HuH-7.5 (cell line): ENCODE results near the gene TMEM247.

Experiments used
- DNase-seq: peaks from one replicate; pipeline ENCODE4 v3.0.0; 2011; ENCODE audit warnings: low spot score

The TMEM247 gene

DNA sequence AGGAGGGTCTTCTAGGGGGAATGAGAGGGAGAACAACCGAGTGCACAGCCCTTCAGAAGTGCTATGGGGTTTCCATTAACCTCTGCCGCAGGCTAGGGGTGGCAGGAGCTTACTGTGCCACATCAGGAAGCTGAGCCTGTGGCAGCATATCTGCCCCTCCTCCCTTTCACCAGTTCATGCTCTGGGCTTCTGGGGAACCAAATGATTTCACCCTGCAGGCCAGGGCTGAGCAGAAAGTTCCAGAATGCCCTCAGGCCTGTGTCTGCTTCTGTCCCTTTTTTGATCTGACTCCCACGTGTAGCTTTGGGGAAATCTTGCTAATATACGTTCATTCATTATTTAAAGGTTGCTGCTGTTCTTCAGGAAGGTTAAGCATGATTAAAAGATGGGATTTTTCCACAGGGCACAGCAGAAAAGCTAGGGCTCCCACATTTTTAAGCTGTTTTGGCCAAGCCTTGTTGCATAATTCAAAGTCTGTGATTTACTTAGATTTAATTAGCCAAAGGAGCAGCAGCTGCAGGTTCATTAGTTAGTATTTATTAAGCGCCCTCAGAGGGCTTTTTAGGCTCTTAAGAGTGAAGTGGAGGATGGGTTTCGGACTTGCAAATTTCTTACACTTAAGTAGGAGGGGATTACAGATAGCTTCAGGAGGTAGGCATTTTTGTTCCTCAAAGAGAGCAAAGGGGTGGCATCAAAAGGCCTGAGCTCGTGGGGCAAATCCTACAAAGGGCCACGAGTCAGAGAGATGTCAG lies 10.2 kb downstream of the TMEM247 start:
- no peak for DNase-seq

DNA sequence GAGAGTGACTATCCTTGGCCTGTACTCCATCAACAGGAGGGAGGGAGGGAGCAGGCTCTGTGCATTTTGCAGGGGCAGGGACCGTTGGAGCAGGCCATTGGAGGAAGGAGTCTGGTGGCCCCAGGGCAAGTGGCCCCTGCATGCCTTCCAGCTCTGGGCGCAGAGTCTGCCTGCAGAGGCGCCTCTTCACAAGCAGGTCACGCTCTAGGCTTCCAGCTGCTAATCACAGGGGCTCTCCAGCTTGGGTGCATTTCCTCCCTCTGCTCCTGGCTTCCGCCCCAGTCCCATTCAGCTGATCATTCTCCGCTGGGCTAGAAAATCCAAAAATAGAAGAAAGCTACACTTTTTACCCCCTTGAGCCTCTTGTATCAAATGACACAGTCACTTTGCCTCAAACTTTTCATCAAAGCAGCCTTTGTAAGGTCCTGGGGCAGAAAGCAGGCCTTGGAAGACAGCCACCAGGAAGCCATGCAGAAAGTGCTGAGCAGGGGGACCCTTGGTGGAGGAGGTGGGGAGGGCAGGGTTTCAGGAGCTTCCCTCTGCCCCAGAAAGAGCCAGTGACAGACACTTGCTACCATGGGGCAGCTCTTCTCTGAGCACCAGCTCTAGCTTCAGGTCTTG lies 11.3 kb downstream of the TMEM247 start:
- DNase-seq: no peak

DNA sequence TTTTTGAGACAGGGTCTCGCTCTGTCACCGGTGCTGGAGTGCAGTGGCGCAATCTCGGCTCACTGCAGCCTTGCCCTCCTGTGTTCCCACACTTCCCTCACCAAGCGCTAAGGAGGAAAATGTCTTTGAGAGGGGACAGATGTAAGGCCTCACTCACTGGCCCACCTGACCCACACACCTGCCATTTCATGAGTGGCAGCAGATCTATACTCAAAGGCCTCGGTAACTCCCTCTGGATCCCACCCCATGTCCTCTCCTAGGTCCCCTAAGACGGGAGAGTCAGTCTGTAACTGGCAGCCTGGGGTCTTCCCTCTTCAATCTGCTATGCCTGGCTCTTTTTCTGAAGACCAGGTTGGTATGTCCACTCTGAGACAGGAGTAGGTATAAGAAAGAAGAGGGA lies 12.9 kb downstream of the TMEM247 start:
- no peak for DNase-seq

DNA sequence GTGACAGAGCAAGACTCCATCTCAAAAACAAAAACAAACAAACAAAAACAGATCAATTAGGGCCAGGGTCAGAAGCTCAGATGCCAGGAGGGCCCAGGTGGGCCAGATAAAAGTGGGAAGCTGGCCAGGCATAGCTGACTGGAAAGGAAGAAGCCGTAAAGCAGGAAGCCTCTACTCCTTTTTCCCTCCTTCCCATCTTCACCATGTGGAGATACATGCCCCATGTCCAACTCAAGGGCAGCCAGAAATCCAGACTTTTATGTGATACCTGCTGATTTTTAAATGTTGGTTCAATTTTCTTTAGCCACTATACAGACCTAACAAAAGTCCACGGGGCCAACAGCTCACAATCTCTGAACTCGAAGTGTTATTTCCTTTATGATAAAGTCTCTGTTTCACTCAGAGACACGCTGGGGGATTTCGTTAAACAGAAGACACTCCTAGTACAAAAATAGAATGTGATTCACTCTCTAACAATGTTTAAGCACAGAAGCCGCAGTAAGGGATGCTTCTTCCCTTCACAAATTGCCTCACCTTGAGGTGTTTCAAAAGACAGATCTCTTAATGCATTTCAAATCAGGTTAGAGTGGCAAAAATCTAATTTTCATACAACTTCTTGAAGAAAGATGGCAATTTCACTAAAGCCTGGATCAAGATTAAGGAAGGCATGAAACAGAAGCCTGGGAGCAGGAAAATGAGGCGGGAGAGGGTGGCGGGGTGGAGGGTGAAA lies 14.0 kb downstream of the TMEM247 start:
- DNase-seq: no peak

DNA sequence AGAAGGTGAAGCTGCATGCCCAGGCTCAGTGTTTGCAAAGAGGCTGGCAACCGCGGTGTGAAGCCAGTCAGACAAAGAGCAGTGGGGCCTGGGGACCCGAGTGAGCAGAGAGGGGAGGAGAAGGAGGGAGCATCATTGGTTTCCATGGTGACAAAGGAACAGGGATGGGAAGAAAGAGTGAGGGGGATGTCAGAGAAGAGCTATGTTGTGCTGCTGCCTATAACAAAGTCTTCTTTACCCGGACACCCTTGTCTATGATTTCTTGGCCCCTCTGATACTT lies 14.5 kb downstream of the TMEM247 start:
- DNase-seq: no peak

DNA sequence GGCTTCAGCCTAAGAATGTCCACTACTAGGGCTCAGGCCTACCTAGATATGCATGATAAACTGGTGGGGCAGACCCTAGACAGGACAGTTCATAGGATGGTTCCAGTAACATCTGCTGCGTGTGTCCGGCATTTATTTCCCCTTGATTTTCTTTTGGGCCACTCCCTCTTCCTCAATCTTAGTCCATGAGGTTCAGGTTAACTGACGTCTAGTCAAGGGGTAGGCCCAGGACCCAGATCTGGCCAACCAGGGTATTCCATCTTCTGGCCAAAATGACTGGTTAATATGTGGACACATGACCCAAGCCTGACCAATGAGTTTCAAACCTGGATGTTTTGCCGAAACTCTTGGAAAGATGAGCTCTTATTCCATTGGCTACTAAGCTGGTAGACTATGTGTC lies 15.2 kb downstream of the TMEM247 start:
- DNase-seq: no peak

DNA sequence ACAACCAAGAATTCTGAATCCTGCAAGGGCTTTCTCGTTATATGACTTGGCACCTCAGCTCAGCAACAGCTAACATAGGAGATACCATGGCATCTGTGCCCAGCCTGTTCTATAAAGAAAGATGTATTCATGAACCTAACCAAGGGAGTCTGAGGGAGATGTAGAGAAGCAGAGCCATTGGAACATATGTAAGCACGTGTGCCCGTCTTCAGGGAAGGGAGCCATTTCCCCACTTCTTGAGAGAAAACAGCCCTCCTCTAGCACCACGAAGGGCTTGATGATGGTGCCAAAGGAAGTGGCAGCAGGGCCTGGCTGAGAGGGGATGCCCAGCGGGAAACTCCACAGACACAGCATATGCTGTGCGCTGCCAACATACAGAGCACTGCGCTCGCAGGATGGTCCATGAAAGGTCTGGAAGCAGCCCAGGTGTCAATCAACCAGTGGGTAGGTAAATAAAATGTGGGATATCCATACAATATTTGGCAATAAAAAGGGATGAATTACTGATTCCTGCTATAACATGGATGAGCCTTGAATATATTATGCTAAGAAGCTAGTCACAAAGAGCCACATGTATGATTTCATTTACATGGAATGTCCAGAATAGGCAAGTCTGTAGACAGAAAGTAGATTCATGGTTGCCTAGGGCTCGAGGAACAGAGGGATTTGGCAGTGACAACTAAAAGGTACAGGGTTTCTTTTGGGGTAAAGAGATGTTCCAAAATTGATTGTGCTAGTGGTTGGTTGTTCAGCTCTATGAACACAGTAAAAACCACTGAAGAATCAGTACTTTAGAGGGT lies 16.1 kb downstream of the TMEM247 start:
- DNase-seq: no peak

DNA sequence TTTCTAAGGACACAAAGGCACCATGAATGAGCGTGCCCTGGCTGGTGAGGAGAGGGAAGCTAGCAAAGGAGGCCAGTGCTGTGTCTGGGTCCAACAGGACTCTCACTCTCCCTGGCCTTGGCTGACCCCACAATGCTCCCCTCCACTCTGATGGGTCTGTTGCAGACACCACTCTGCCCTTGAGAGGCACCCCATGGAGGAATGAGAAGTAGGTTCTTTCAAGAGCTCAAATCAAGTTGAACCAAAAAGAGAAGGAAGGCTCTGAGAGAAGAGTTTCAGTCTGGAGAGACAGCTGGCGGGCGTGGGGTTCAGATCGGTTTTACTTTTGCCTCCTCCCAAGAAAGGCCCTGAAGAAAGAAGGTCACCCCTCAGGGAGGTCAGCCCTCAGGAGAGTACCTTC lies 18.4 kb downstream of the TMEM247 start:
- no peak for DNase-seq

DNA sequence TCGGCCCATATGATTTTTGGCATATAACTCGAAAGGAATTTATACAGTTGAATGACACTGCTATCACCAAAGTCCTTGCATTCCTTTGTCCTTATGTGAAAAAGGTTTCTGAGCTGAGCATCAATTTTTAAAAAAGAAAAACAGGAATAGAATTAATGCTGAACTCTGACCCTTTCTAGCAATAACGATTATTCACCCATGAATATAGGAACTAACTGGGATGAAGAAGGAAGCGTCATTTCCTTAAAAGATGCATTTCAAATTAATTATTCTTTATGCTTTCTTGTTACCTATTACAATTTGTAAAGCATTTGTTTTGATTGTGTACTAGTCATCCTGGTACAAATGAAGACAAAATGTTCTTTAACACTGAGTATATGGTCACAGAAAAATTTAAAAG lies 19.3 kb downstream of the TMEM247 start:
- DNase-seq: no peak

DNA sequence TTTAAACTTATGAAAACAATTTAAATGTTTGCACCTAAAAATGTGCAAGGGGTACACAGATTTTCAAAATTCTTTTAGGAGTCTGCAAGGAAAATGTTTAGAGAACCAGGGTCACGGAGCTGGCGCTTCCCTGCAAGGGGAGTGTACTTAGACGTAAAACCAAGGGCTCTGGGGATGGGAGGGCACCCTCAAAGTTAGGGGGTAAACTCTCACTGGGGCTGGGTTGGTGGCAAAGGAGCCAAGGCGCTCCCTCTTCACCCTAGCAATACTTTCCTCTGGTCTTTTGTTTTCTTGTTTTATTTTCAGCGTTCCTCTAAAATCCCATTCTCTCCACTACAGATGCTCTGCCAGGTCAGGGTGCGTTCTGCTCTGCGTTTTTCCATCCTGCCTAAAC lies 20.0 kb downstream of the TMEM247 start:
- DNase-seq: no peak

DNA sequence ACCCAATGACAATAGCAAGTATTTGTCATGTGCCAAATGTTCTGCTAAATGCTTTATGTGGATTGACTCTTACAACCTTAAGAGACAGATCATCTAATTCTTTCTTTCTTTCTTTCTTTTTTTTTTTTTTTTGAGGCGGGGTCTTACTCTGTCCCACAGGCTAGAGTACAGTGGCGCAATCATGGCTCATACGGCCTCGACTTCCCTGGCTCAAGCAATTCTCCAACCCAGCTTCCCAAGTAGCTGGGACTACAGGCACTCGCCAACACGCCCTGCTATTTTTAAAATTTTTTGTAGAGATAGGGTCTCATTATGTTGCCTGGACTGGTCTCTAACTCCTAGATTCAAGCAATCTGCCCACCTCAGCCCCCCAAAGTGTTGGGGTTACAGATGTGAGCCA lies 21.4 kb downstream of the TMEM247 start:
- DNase-seq: no peak

DNA sequence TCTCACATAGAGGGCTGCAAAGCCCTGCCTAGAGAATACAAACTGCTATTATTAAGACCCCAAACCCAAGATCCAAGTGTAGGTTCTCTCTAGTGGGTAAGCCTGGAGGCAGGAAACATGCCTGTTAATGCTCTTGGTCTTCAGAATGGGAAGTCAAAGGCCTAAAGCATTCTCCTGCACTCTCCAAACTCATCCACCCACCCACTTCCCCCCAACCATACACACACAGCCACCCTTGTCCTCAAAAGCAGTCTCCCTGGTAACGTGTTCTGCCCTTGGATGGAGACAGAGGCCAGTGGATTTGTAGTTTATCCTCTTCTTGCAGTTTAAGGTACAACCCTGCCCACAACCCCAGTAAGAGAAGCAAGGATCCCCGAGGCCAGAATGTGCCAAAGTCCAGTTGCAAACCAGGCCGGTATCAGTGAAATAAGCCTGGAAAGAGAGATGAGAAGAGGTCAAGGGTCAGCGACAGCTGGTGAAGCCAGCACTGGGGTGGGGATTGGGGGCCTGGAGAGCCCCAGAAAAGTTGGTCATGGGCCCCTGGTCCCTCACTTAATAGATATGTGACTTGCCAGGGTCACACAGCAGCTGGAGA lies 23.0 kb downstream of the TMEM247 start:
- no peak for DNase-seq

DNA sequence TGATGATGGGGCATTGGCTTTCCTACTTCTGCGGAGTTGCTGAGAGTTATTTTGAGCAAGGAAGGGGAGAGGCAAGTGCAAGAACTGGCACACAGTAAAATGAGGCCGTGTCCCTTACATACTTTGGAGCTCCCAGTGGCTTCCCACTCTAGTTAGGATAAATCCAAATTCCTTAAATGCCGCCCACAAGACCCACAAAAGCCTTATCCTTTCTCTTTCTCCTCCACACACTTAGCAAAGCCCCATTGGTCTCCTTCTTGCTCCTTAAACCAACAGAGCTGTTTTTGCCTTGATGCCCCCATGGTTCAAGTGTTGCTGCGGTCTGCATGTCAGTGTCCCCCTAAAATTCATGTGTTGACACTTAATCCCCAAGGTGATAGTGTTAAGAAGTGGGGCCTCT lies 24.3 kb downstream of the TMEM247 start:
- no peak for DNase-seq

DNA sequence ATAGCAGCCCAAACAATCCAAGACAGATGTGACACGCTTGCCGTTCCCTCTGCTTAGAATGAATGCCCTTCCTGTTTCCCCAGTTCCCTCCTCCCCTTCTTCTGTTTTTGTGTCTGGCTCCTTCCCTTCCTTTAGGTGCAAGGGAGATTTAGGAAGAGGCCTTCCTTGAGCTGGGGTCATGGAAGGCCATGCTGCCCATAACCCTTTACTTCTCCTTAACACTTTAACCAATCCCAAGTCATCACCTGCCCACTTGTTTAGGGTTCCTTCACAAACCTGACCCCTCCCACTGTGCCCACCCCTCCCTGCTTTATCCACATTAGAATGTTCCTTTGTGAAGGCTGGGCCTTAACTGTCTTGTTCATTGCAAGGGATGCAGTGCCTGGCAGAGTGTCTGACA lies 24.9 kb downstream of the TMEM247 start:
- DNase-seq: no peak

DNA sequence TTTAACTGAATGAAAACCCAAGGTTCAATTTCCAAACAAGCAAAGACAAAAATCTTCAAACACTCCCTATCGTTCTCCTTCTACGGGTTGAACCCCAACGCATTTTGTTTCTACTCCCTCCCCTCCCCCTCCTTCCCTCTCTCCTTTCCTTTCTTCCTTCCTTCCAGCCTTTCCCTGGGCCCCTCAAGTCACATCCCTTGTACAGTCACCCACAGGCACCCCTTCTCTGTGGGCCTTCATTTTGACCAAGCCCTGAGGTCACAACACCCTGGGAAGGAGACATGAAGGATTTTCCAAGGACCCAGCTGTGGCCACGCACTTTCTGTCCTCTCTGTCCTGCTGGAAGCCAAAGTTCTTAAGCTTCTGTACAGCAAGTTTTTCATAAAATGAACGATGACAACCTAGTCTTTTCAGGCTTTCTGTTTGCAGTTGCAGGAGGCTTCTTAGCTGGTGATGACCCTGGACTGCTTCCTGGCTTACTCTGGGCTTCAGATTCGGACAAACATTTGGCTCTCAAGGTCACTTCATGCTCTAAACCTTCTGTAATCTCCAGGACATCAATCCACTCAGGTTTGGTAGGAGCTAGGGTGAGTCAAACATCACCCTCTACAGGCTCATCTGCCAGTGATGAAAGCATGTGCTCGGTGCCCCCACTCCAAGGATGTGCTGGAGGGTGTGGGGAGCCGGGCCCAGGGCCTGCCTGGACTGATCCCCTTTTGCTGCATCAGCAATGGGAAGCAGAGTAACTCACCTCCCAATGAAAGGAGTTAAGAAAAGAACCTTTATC lies 25.5 kb downstream of the TMEM247 start:
- no peak for DNase-seq

DNA sequence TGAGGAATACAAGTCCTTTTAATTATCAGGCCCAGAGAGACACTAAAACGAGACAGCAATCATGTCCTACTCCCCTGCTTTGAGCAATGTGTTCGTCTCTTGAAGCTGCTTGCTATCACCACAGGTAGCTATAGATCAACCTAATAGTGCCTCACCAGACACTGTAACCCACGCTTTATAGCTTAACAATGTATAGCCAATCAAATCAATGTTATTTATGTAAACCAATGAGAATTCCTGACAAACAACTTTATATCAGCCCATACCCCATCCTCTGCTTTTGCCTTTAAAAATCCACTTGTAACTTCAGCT lies 26.1 kb downstream of the TMEM247 start:
- DNase-seq: no peak

DNA sequence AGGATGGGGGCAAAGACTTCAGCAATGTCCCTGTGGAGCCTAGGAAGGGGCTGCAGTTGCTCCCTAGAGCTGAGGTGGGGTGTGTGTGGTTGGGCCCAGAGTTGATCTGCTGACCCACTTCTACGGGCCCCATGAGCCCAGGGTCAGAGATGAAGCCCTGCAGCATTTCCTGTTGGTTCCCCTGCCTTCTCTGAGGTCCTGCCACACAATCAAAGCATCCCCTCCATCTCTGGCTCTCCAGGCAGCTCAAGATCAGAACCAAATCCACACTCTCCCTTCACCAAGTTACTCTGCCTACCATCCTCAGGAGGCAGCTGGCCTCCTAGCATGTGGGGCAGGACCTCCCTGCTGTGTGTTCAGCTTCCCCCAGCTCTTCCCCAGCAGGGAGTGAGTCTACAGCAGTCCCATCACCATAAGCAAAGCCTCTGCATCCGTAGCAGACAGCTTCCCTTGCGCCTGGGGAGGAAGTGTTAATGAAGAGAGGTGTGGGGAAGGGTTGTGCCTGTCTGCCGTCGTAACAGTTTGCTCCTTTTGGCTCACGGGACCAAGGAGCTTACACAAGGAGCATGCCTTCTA lies 26.9 kb downstream of the TMEM247 start:
- DNase-seq: no peak

DNA sequence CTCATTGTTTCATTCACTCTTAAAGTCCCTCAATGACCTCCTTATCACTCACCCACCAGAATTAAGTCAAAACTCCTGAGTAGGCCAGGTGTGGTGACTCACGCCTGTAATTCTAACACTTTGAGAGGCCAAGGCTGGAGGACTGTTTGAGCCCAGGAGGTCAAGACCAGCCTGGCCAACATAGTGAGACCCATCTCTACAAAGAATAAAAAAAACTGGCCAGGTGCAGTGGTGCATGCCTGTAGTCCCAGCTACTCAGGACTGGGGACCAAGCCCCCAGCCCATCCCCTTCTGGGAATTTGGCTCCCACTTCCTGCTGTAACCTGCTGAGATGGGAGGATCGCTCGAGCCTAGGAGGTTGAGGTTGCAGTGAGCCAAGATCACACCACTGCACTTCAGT lies 28.9 kb downstream of the TMEM247 start:
- no peak for DNase-seq

DNA sequence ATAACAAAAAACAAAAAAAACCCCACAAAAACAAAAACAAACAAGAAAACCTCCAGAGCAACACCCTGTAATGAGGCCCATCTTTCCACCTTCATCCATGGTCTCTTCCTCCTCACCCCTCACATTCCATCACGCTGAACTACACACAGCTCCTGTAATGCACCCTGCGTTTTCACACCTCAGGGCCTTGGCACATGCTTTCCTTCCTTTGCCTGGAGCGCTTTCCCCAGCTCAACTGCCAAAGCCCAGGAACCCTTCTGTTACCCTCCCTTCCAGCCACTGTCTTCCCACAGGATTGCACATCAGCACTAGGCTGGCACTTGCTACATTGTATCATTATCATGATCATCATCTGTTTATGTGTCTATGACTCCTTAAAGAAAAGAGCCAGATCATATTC lies 29.4 kb downstream of the TMEM247 start:
- no peak for DNase-seq

DNA sequence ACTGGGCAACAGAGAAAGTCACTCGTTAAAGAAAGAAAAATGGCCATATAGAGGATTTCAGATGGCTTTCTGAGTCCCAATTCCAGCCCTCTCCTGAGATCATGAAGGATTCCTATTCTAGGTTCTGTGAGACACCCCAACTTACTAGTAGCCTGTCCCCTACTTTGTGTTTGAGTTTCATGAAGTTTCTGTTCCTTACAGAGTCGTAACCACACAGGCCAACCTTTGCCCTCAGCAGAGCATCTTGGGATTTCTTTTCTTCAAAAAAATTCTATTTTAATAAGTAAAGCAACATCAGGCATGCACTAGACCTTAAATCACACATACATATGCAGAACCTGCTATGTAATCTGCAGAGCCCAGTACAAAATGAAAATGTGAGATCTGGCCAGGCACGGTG lies 30.4 kb downstream of the TMEM247 start:
- no peak for DNase-seq

DNA sequence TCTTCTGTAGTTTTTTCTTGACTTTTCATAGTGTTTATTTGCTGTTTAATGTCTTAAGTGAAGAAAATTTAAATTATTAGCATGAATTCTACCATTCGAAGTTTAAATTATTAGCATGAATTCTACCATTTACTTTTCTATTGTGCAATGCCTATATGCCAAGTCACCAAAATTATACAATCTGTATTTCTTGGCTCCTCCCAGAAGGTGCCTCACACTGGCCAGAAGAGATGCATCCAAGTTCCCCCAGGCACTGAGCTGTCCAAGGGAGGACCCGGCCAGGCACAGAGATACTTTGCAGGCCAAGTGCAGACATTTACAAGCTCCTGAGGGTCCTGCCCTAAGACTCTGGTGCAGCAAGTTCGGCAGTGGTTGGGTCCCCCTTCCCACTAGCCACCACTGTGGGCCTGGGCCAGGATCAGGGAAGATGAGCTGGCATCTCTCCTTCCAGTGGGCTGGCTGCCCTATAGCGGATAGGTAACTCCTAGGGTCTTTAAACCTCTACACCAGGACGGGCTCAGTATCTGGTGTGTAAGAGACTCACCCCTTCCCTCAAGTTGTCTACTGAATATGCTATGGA lies 31.3 kb downstream of the TMEM247 start:
- DNase-seq: no peak
